ENCODE data around the gene SEMA4G.

GRCh38 chr10:100998183-100998990 lies 29.1 kb downstream of the SEMA4G start:
- TF ChIP-seq POLR2A (IDR thresholded peaks at IDR 0.05) (no peak), CTCF (IDR thresholded peaks at IDR 0.05) (no peak)

Data from body of pancreas (tissue), 4 donors.